NCI-H1417 (cell line): ENCODE measurements around the gene ZNF575.

Source experiments
- DNase-seq, 3 experiments: peaks; one replicate each; lab custom pipeline; 2025; lab: John Stamatoyannopoulos, UW

The ZNF575 gene

GRCh38 chr19:43570174-43570791 is 37.3 kb downstream of the ZNF575 start:
- DNase-seq, result peak in 2 of 3 experiments; percentile 62 to 88

DNA sequence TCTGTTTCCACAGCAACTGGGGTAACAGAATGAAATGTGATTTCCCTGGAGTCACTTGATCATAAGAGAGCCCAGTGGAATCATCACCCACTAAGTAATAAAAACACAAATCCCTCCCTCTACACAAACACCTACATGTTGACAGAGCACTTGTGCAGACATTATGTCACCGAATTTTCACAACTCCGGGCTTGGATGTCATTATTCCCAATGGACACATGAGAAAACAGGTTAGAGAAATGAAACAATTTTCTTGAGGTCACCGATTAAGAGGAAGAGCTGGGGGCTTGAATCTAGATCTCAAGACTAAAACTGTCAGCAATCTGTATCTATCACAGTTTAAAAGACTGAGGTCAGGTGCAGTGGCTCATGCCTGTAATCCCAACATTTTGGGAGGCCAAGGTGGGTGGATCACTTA is 39.2 kb downstream of the ZNF575 start:
- peak in 2 of 3 experiments; percentile 56 to 86 for DNase-seq

DNA sequence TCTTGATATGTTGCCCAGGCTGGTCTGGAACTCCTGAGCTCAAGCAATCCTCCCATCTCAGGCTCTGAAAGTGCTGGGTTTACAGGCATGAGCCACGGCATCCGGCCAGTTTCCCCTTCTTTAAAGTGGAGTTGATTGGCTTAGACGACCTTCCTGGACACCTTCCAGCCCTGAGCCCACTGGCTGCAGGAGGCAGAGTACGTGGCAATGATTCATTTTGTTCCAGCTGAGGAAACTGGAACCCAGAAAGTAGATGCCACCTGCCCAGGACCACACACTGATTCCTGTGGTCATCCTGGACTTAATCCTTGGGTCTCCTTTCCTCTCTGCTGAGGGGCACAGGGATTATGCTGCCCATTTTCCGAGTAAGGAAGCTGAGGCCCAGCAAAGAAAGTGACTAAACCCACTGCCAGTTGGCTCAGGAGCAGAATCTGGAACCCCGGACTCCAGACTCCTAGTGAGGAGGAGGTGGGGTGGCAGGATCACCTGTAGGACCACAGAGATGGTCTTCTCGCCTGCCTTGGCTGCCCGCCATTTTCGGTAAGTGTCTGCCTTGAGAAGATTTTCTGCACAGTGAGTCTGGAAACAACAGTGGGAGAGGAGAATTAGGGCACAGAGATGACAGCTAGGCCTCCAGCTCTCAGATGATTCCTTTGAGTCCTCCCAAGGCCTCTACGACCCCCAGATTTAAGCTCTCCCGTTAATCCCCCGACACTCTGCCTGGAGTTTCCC is 41.6 kb downstream of the ZNF575 start:
- DNase-seq, result peak in 1 of 3 experiments; percentile 49

DNA sequence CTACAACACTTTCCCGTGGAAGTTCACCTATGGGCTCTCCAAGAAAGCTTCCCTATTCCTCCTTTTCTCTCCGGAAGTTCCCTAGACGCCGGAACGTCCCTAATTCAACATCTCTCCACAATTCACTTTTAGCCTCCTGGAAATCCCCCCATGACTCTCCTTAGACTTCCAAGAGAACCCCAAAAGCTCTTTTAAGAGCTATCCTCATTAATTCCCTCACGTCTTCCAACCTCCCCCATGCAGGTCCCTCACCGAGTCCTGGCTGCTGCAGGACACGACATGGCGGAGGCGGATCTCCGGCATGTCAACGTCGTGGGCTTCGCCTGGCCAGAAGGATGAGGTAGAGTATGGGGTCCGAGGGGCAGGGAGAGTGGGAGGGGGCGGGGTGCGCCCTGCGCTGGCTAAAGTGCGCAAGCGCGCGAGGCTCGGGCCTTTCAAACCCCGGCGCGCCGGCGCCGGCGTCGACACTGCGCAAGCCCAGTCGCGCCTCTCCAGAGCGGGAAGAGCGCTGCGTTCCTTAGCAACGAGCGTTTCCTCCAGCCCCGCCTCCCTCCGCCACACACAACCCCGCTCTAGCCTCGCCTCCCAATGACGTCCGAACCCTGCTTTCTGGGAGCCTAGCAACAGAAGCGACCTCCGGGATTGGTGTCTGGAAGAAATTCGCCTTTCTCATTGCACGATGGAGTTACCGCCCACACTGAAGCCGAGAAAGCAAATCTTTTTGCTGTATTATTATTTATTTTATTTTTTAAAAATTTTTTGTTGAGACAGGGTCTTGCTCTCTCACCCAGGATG is 42.4 kb downstream of the ZNF575 start, which contains the start of the genes PINLYP and XRCC1:
Gene PINLYP, plus strand, starts transcription at position 646 of the 795 bp plus-strand sequence. CDS start 1,391 bp downstream, outside the sequence.
Gene XRCC1, minus strand, starts transcription at position 372 of the 795 bp plus-strand sequence. Its CDS starts 69 bp downstream, at position 303.
- DNase-seq, result peak; percentile 96 to 99 (median 99)

DNA sequence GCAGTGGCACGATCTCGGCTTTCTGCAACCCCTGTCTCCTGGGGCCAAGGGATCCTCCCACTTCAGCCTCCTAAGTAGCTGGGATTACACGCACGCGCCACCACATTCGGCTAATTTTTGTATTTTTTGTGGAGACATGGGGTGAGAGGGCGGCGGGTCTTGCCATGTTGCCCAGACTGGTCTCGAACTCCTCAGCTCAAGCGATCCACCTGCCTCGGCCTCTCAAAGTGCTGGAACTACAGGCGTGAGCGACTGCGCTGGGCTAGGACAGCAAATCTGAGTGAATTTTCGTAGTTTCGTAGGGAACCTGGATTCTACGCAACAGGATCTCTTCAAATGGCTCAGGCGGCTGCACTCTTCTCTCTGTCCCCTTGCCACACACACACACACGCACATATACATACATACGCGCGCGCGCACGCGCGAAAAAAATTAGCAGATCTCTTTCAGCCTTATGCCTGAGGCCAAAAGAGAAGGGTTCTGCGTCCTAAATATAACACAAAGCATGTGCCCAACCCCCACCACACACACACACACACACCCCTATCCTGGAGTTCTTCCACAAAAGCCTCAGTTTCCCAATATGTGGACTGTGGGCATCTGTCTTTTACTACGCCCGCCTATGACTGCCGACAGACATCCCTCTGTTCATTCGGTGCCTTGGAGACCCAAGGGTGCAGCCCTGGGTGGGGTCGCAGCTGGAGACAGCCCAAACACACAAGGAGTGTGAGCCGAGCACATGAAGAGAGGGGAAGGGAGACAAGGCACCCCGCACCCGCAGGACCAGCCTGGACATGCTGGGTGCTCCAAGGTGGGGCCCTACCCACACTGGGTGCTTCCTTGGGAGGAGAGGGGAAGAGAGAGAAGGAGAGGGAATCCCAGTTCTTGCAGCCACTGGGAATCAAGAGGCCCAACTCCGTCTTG is 43.2 kb downstream of the ZNF575 start:
- peak; percentile 39 to 74 (median 68) for DNase-seq

DNA sequence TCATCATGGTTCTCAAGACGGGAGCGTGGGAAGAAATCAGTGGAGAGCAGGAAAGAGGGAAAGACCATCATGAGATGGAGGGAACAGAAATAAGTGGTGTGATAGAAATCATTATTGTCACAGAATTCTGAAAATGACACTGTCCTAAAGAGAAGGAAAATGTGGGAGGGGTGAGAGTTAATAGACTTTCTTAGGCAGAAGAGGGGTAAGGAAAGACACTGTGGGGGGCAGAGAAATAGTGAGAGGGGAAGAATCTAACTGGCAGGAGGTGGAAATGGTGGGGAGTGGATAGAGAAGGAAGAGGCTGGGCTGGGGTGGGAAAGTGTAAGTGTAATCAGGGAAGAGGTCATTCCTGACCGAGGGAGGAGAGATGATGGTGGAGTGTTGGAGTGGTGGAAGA is 45.8 kb downstream of the ZNF575 start:
- no peak for DNase-seq

DNA sequence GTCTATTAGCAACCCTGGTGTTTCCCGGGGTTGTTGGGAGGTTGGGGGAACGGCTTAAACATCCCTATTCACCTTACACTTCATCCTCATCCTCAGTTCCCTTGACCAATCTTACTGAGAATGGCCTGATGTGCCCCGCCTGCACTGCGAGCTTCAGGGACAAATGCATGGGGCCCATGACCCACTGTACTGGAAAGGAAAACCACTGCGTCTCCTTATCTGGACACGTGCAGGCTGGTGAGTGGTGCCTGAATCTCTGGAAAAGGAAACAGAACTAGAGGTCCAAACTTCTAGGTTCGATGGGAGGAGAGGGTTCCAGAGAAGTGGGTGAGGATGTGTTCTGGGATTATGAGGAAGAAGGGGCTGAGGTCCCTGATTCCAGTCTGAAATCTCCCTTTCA is 48.5 kb downstream of the ZNF575 start:
- DNase-seq, result no peak

- DNase-seq, result no peak
Observed at GRCh38 chr19:43582495-43582894, 49.5 kb downstream of the ZNF575 start.

DNA sequence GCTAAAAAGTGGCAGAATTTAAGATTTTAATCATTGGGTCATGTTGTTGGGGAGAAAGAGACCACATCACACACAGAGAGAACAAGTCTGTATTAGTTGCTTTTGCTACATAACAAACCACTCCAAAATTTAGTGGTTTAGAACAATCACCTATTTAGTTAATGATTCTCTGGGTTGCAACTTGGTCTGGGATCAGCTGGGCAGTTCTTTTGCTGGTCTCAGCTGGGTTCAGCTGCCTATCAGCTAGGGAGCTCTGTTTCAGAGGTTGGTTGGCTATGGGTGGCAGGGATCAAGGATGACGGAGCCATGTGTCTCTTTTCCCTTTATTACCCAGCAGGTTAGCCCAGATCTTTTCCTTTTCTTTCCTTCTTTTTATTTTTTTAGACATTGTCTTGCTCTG is 51.5 kb downstream of the ZNF575 start:
- no peak for DNase-seq
